B cell (primary cell): ENCODE results near the gene PODNL1. TPM values are rescaled to one million over a fixed set of nuclear protein-coding genes. Genes with fewer than 3 reads are reported as not detected.

ENCODE experiments used
- ATAC-seq: fragments of 200-7000 bp; cut with Tn5 transposase; one replicate; pipeline ENCODE4 v1.10.0; 2021; ENCODE audit warnings: low read depth, mild to moderate bottlenecking, moderate number of reproducible peaks, moderate library complexity
- CTCF ChIA-PET: fragments of 350-600 bp; sonication (Branson Sonifier 250); formaldehyde crosslinking; loops from one replicate; lab custom pipeline; 2021; ENCODE audit warnings: antibody characterized with exemption, inconsistent platforms; lab: Charles Lee
- POLR2A ChIA-PET: fragments of 350-600 bp; sonication (Branson Sonifier 250); formaldehyde crosslinking; loops from one replicate; lab custom pipeline; 2021; ENCODE audit warnings: antibody characterized with exemption; lab: Charles Lee
- DNase-seq: peaks from one replicate; pipeline ENCODE4 v3.0.0; 2013
- H2AFZ ChIP-seq: 2 replicates; pipeline ENCODE4 v1.6.1; 2012; ENCODE audit warnings: mild to moderate bottlenecking, low read depth, low read length; ENCODE audit not compliant: insufficient read depth, poor library complexity, severe bottlenecking
- H3K27ac ChIP-seq, 2 donors: 1 replicate in 1 of 2; 2 replicates in 1 of 2; pipeline ENCODE4 v1.5.1; 2012 to 2013; ENCODE audit warnings: low read length in 2 of 2, mild to moderate bottlenecking in 2 of 2, moderate library complexity in 1 of 2
- H3K27me3 ChIP-seq, 4 experiments: fragments of 200-600 bp in 1 of 4; sonication (generic) in 1 of 4; replicated peaks in 1 of 4; 1 replicate in 2 of 4; 2 replicates in 2 of 4; pipeline versions ENCODE4 v1.6.1 to v1.7.0; 2013 to 2016; ENCODE audit warnings: low read length in 3 of 4, mild to moderate bottlenecking in 2 of 4, mixed read lengths in 1 of 4, moderate library complexity in 1 of 4; ENCODE audit not compliant: insufficient read depth in 4 of 4, control insufficient read depth in 3 of 4; ENCODE audit errors: control extremely low read depth in 1 of 4
- H3K36me3 ChIP-seq, 2 experiments: replicated peaks in 1 of 2; 1 replicate in 1 of 2; 2 replicates in 1 of 2; pipeline versions ENCODE4 v1.6.1 to v1.7.1; 2013; ENCODE audit warnings: low read length in 1 of 2; ENCODE audit not compliant: insufficient read depth in 2 of 2, control insufficient read depth in 1 of 2; ENCODE audit errors: control extremely low read depth in 1 of 2, extremely low read depth in 1 of 2
- H3K4me1 ChIP-seq, 2 donors: fragments of 200-600 bp in 1 of 2; sonication (generic) in 1 of 2; 1 replicate in 1 of 2; 2 replicates in 1 of 2; pipeline versions ENCODE4 v1.5.1 to v1.6.1; 2013 to 2017; ENCODE audit warnings: low read length in 2 of 2; ENCODE audit not compliant: control insufficient read depth in 2 of 2, insufficient read depth in 2 of 2
- H3K4me2 ChIP-seq: replicated peaks from 2 replicates; pipeline ENCODE3; 2012; ENCODE audit warnings: mild to moderate bottlenecking, low read depth, low read length; ENCODE audit not compliant: poor library complexity, severe bottlenecking
- H3K4me3 ChIP-seq, 5 experiments: fragments of 200-600 bp in 1 of 5; sonication (generic) in 1 of 5; 1 replicate in 3 of 5; 2 replicates in 2 of 5; pipeline versions ENCODE4 v1.5.1 to v1.7.0; 2011 to 2016; ENCODE audit warnings: low read length in 4 of 5, mild to moderate bottlenecking in 4 of 5, low read depth in 2 of 5, control low read depth in 1 of 5, moderate library complexity in 1 of 5; ENCODE audit not compliant: insufficient read depth in 1 of 5; ENCODE audit errors: control extremely low read depth in 1 of 5, extremely low read depth in 1 of 5
- H3K79me2 ChIP-seq: fragments of 200-600 bp; sonication (generic); one replicate; pipeline ENCODE4 v1.6.0; 2016; ENCODE audit warnings: low read length; ENCODE audit not compliant: control insufficient read depth, insufficient read depth
- H3K9ac ChIP-seq: fragments of 200-600 bp; sonication (generic); 2 replicates; pipeline ENCODE4 v1.6.1; 2017; ENCODE audit warnings: mild to moderate bottlenecking, low read length, moderate library complexity
- H3K9me3 ChIP-seq, 3 donors: one replicate each; pipeline versions ENCODE4 v1.6.1 to v1.7.1; 2013; ENCODE audit warnings: low read length in 2 of 3; ENCODE audit not compliant: control insufficient read depth in 2 of 3, insufficient read depth in 1 of 3; ENCODE audit errors: control extremely low read depth in 1 of 3
- H4K20me1 ChIP-seq: 2 replicates; pipeline ENCODE4 v1.6.0; 2012; ENCODE audit warnings: mild to moderate bottlenecking, low read length; ENCODE audit not compliant: insufficient read depth, control insufficient read depth, poor library complexity, severe bottlenecking
- H3K27ac Mint-ChIP-seq: one replicate; pipeline ENCODE4 v1.8.0; 2021; ENCODE audit warnings: mixed read lengths
- H3K27me3 Mint-ChIP-seq: one replicate; pipeline ENCODE4 v1.8.0; 2021; ENCODE audit warnings: mixed read lengths
- H3K4me1 Mint-ChIP-seq: one replicate; pipeline ENCODE4 v1.8.0; 2021; ENCODE audit warnings: mixed read lengths
- H3K4me3 Mint-ChIP-seq: one replicate; pipeline ENCODE4 v1.8.0; 2021; ENCODE audit warnings: mixed read lengths
- H3K9me3 Mint-ChIP-seq: one replicate; pipeline ENCODE4 v1.8.0; 2022; ENCODE audit warnings: mixed read lengths; ENCODE audit not compliant: insufficient read depth
- EZH2 ChIP-seq: IDR thresholded peaks from 2 replicates; pipeline ENCODE4 v1.6.1; 2012; ENCODE audit warnings: borderline replicate concordance, low read depth, mild to moderate bottlenecking, moderate library complexity, low read length; ENCODE audit not compliant: insufficient read depth, poor library complexity, severe bottlenecking
- WGBS: methylation state at CpG from one replicate; pipeline ENCODE4 v1.1.5; 2013; ENCODE audit warnings: missing lambda C conversion rate; ENCODE audit not compliant: insufficient coverage; 5-methylcytosine and 5-hydroxymethylcytosine counted together
- intact Hi-C: fragments of 100-400 bp; cut with micrococcal nuclease; formaldehyde crosslinking; loops from one replicate; pipeline ENCODE4 v1.10.0; 2022
- polyA plus RNA-seq: library from polyadenylated mRNA; depleted of rRNA; stranded (reverse); fragments of >200 nt; gene quantifications from 2 replicates; pipeline ENCODE4 v1.2.3, GENCODE V29; 2012
- total RNA-seq, 2 donors: library from RNA; stranded (reverse); fragments of 120-200 nt in 1 of 2; gene quantifications; 1 replicate in 1 of 2; 2 replicates in 1 of 2; pipeline versions ENCODE4 v1.2.3 to v1.2.4, GENCODE V29; 2013 to 2022
- TF ChIP-seq, protein P1 (sequence below): fragments of 200-600 bp; IDR thresholded peaks from one replicate; pipeline ENCODE4 v1.8.0; 2022; ENCODE audit warnings: antibody characterized with exemption, mild to moderate bottlenecking

Gene PODNL1
- total and polyA plus RNA-seq, 2 donors (not counting 1 experiment from before 2014, with no cell fraction given) = not detected

DNA sequence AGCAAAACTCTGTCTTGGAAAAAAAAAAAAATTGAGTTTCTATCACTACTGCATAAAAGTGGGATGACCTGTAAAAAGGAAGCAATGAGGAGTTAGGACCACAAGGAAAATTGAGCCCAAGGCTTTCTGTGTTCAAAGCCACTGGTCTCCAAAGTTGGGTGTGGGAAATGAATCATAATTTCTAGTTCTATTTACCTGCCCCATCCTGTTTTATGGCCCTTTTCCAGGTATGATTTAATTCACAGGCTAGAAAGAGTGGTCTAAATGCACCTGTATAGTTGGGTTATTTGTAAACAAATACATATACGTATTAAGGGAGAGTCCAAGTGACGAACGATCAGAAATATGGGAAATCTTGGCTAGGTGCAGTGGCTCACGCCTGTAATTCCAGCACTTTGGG is 8.2 kb upstream of the PODNL1 start:
- Histone ChIP-seq H3K79me2 (no peaks in the 10 kb centered on the region), H3K4me1 (no peaks in the 10 kb centered on the region), H2AFZ (no peak overlapping the region), H3K9ac (no peak overlapping the region), H3K27me3 (no peaks in the 10 kb centered on the region), H3K4me2 (no peak overlapping the region), H3K36me3 (no peaks in the 10 kb centered on the region), H4K20me1 (no peaks in the 10 kb centered on the region), H3K4me3 (no peak overlapping the region), H3K27ac (no peak overlapping the region), H3K9me3 (peaks cover 0 to 6% (median 0%) of the 10 kb centered on the region in 3 donors)
- Mint-ChIP-seq H3K27me3 (no peaks in the 10 kb centered on the region), H3K4me3 (no peak overlapping the region), H3K27ac (no peak overlapping the region), H3K9me3 (no peaks in the 10 kb centered on the region), H3K4me1 (no peaks in the 10 kb centered on the region)
- TF ChIP-seq EZH2 = no peak
- TF ChIP-seq, protein P1, sequence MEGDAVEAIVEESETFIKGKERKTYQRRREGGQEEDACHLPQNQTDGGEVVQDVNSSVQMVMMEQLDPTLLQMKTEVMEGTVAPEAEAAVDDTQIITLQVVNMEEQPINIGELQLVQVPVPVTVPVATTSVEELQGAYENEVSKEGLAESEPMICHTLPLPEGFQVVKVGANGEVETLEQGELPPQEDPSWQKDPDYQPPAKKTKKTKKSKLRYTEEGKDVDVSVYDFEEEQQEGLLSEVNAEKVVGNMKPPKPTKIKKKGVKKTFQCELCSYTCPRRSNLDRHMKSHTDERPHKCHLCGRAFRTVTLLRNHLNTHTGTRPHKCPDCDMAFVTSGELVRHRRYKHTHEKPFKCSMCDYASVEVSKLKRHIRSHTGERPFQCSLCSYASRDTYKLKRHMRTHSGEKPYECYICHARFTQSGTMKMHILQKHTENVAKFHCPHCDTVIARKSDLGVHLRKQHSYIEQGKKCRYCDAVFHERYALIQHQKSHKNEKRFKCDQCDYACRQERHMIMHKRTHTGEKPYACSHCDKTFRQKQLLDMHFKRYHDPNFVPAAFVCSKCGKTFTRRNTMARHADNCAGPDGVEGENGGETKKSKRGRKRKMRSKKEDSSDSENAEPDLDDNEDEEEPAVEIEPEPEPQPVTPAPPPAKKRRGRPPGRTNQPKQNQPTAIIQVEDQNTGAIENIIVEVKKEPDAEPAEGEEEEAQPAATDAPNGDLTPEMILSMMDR = no peak
- POLR2A ChIA-PET = no interaction called here
- CTCF ChIA-PET = interaction anchor here (0.6 to 2.2 kb wide), 4 partner anchors 40 to 96 kb away, joined by 3 to 5 read pairs (median 3); partner anchors contain the start of gene IL27RA
- ATAC-seq (no peak), DNase-seq (no peak)
- WGBS = 100% methylated on average over 1 of the region's 4 CpGs
- intact Hi-C loops = no loop called here

DNA sequence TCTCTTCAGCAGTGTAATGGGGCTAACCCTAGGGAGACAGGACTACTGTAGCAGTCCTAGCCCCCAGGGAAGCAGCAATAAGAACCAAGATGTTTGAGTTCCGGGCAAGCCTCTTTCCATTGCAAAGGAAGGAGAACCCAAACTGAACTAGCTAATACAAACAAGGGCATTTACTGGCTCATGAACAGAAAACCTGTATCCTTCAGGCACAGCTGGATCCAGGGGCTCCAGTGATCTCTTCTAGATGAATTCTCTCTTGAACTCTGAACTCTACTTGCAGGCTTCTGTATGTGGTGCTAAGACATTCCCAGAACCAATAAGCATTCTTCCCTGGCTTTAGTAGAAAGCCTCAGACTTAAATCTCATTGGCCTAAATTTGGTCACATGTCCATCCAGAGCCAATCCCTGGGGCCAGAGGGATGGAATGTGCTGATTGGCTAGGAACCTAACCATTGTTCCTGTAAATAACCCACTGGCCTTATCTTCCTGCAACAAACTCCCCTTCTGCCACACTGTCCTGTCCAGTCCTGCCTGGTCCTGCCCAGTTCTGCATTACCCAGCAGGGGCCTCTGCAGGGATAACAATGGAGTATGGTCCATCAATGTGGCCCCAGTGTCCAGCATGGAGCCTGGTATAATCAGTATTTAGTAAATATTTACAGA is 3.9 kb upstream of the PODNL1 start:
- POLR2A ChIA-PET = no interaction called here
- no peaks in the 10 kb centered on the region for H3K36me3 ChIP-seq
- H4K20me1 ChIP-seq = no peaks in the 10 kb centered on the region
- intact Hi-C loops = no loop called here
- TF ChIP-seq, protein P1 = no peak
- no peak for TF ChIP-seq EZH2
- DNase-seq = no peak
- WGBS = 100% methylated on average over 1 of the region's 1 CpG
- no peaks in the 10 kb centered on the region for H3K9me3 Mint-ChIP-seq
- no peak overlapping the region for H3K4me3 Mint-ChIP-seq
- peaks cover 0 to 4% of the 10 kb centered on the region in 2 donors for H3K4me1 ChIP-seq
- H3K27ac ChIP-seq = no peak overlapping the region
- no peaks in the 10 kb centered on the region for H3K79me2 ChIP-seq
- H2AFZ ChIP-seq = no peak overlapping the region
- H3K27ac Mint-ChIP-seq = no peak overlapping the region
- H3K27me3 ChIP-seq = peaks cover 0 to 17% (median 10%) of the 10 kb centered on the region in 4 experiments
- H3K4me2 ChIP-seq = no peak overlapping the region
- CTCF ChIA-PET = no interaction called here
- H3K4me1 Mint-ChIP-seq = no peaks in the 10 kb centered on the region
- no peak overlapping the region for H3K4me3 ChIP-seq
- no peak overlapping the region for H3K9ac ChIP-seq
- H3K27me3 Mint-ChIP-seq = peaks cover 8% of the 10 kb centered on the region
- H3K9me3 ChIP-seq = peaks cover 0 to 6% (median 0%) of the 10 kb centered on the region in 3 donors
- ATAC-seq = no peak
